CD8-positive, alpha-beta memory T cell (primary cell): ENCODE measurements around the gene FRS2. TPM values are rescaled to one million over a fixed set of nuclear protein-coding genes. Genes with fewer than 3 reads are reported as not detected.
"Not testable (repeated sequence)": the region's sequence is repeated elsewhere in the genome, so short reads cannot be mapped to it uniquely, and the experiment has no call there.

ENCODE experiments used
- CTCF ChIA-PET: fragments of 350-600 bp; sonication (Branson Sonifier 250); formaldehyde crosslinking; loops from one replicate; lab custom pipeline; 2021; ENCODE audit warnings: antibody characterized with exemption; lab: Charles Lee
- POLR2A ChIA-PET: fragments of 350-600 bp; sonication (Branson Sonifier 250); formaldehyde crosslinking; loops from one replicate; lab custom pipeline; 2021; ENCODE audit warnings: antibody characterized with exemption; lab: Charles Lee
- DNase-seq, 5 donors: peaks; one replicate each; pipeline versions ENCODE4 v3.0.0 to v3.0.0-alpha.2; 2020 to 2022; ENCODE audit warnings: mixed read lengths in 1 of 5
- H3K27ac ChIP-seq: one replicate; pipeline ENCODE4 v1.7.0; 2013; ENCODE audit warnings: low read depth, mild to moderate bottlenecking, low read length, moderate library complexity
- H3K27me3 ChIP-seq: 2 replicates; pipeline ENCODE4 v1.7.0; 2013; ENCODE audit warnings: low read length, mild to moderate bottlenecking; ENCODE audit not compliant: insufficient read depth, poor library complexity, severe bottlenecking
- H3K36me3 ChIP-seq: 2 replicates; pipeline ENCODE4 v1.7.0; 2013; ENCODE audit warnings: mild to moderate bottlenecking, low read length, moderate library complexity; ENCODE audit not compliant: insufficient read depth
- H3K4me1 ChIP-seq: 2 replicates; pipeline ENCODE4 v1.7.0; 2013; ENCODE audit warnings: mild to moderate bottlenecking, low read length, moderate library complexity; ENCODE audit not compliant: insufficient read depth
- H3K4me3 ChIP-seq: 2 replicates; pipeline ENCODE4 v1.7.0; 2013; ENCODE audit warnings: mild to moderate bottlenecking, low read length
- H3K9me3 ChIP-seq: 2 replicates; pipeline ENCODE4 v1.7.0; 2013; ENCODE audit warnings: mild to moderate bottlenecking, low read length
- H3K27ac Mint-ChIP-seq, 8 donors: one replicate each; pipeline ENCODE4 v1.8.0; 2020 to 2021; ENCODE audit warnings: mixed read lengths in 8 of 8, mild to moderate bottlenecking in 6 of 8, inconsistent platforms in 3 of 8, moderate library complexity in 3 of 8
- H3K27me3 Mint-ChIP-seq, 2 donors: one replicate each; pipeline ENCODE4 v1.8.0; 2020 to 2021; ENCODE audit warnings: mixed read lengths in 2 of 2, mild to moderate bottlenecking in 1 of 2, moderate library complexity in 1 of 2
- H3K36me3 Mint-ChIP-seq, 3 donors: one replicate each; pipeline ENCODE4 v1.8.0; 2020 to 2021; ENCODE audit warnings: mixed read lengths in 3 of 3, inconsistent platforms in 1 of 3, mild to moderate bottlenecking in 1 of 3
- H3K4me1 Mint-ChIP-seq, 3 donors: one replicate each; pipeline ENCODE4 v1.8.0; 2020 to 2021; ENCODE audit warnings: mixed read lengths in 3 of 3, inconsistent platforms in 1 of 3, mild to moderate bottlenecking in 1 of 3
- H3K4me3 Mint-ChIP-seq, 7 donors: one replicate each; pipeline ENCODE4 v1.8.0; 2020 to 2021; ENCODE audit warnings: mixed read lengths in 7 of 7, mild to moderate bottlenecking in 6 of 7, moderate library complexity in 4 of 7, inconsistent platforms in 2 of 7
- H3K9me3 Mint-ChIP-seq, 5 donors: one replicate each; pipeline ENCODE4 v1.8.0; 2020 to 2022; ENCODE audit warnings: mixed read lengths in 5 of 5, mild to moderate bottlenecking in 3 of 5, moderate library complexity in 2 of 5, inconsistent platforms in 1 of 5
- polyA plus RNA-seq: library from polyadenylated mRNA; unstranded; fragments of 300-500 nt; fragmentation: Illumina TruSeq; gene quantifications from one replicate; pipeline ENCODE4 v1.2.3, GENCODE V29; 2021
- total RNA-seq, 2 experiments: library from RNA; stranded (reverse); gene quantifications; one replicate each; pipeline ENCODE4 v1.2.3, GENCODE V29; 2021

FRS2 gene
- total and polyA plus RNA-seq, 3 experiments from 2014 or later = 9.1 to 13.1 (median 9.8) TPM

DNA sequence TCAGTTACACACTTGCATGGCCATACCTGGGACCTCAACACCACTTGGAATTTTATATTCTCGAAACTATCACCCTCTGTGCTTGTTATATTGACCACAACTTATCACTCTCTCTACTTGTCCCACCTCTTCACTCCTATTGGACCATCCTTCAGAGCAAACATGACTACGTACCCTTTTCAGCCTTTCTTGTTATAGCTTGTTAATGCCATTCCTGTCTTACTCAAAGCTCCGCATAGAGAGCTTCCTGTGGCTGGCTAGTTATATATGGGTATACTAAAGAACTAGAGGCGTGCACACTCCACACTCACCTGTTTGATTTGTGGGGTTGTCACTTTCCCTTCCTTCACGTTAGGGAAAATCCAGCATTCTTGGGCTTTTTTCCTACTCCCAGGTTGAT lies 26.3 kb upstream of the FRS2 start:
- peaks cover 4 to 12% of the 10 kb centered on the region in 2 donors for H3K27me3 Mint-ChIP-seq
- no peaks in the 10 kb centered on the region for H3K27me3 ChIP-seq
- CTCF ChIA-PET = no interaction called here
- H3K4me1 Mint-ChIP-seq = no peaks in the 10 kb centered on the region
- no peaks in the 10 kb centered on the region for H3K4me1 ChIP-seq
- H3K27ac ChIP-seq = no peak overlapping the region
- POLR2A ChIA-PET = no interaction called here
- no peaks in the 10 kb centered on the region for H3K9me3 Mint-ChIP-seq
- H3K36me3 ChIP-seq = no peaks in the 10 kb centered on the region
- H3K27ac Mint-ChIP-seq = no peak overlapping the region
- no peak overlapping the region for H3K4me3 ChIP-seq
- DNase-seq = no peak
- no peak overlapping the region for H3K4me3 Mint-ChIP-seq
- H3K36me3 Mint-ChIP-seq = peaks cover 0 to 5% (median 0%) of the 10 kb centered on the region in 3 donors
- no peaks in the 10 kb centered on the region for H3K9me3 ChIP-seq

DNA sequence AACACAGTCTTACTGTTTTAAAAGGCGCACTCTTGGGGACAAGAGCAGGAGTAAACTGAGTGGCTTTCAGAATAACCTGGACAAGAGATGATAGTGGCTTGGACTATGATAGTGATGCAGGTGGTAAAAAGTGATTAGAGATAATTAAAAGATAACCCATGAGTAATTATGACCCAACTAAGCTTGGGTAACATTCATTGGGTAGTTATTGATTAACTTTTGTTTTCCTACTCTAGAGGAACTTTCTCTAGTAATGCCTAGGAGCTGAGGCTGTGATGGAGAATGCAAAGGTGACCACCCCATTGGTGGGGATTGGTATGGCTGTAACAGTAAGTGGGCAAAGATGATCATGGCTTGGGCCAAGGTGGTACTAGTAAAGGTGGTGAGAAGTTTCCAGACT lies 22.3 kb upstream of the FRS2 start:
- Histone ChIP-seq H3K9me3 (no peaks in the 10 kb centered on the region), H3K27me3 (no peaks in the 10 kb centered on the region), H3K36me3 (no peaks in the 10 kb centered on the region), H3K4me3 (no peak overlapping the region), H3K4me1 (no peaks in the 10 kb centered on the region), H3K27ac (no peak overlapping the region)
- H3K27ac Mint-ChIP-seq = no peak overlapping the region
- no peak overlapping the region for H3K4me3 Mint-ChIP-seq
- H3K36me3 Mint-ChIP-seq = peaks cover 0 to 2% (median 0%) of the 10 kb centered on the region in 3 donors
- H3K27me3 Mint-ChIP-seq = peaks cover 0 to 9% of the 10 kb centered on the region in 2 donors
- ChIA-PET POLR2A (no interaction called here), CTCF (no interaction called here)
- H3K9me3 Mint-ChIP-seq = no peaks in the 10 kb centered on the region
- no peak for DNase-seq
- H3K4me1 Mint-ChIP-seq = no peaks in the 10 kb centered on the region

GRCh38 chr12:69452598-69453132 lies 17.5 kb upstream of the FRS2 start:
- DNase-seq, H3K27ac Mint-ChIP-seq, H3K9me3 ChIP-seq, H3K4me1 ChIP-seq, CTCF ChIA-PET, H3K27ac ChIP-seq, POLR2A ChIA-PET, H3K9me3 Mint-ChIP-seq, H3K36me3 ChIP-seq, H3K36me3 Mint-ChIP-seq, H3K4me3 ChIP-seq, H3K4me1 Mint-ChIP-seq, H3K4me3 Mint-ChIP-seq, H3K27me3 ChIP-seq: not testable (repeated sequence)
- H3K27me3 Mint-ChIP-seq = peaks cover 6 to 11% of the 10 kb centered on the region in 2 donors

DNA sequence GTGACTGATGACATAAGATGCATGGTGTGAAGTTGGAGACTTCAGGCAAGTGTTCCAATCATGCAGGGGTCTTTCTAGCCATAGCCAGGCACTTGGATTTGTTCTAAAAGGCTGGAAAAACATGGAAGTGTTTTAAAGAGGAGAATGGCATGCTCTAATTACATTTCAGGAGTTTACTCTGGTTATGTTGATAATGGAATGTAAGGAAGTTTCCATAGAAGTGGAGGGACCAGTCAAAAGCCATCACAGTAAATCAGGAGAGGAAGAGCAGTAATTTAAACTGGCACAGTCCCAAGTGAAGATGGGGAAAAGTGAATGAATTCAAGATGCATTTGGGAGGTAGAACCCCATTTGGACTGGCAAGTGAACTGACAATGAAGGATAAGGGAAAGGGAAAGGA lies 13.9 kb upstream of the FRS2 start:
- no peak for DNase-seq
- Mint-ChIP-seq H3K4me1 (no peaks in the 10 kb centered on the region), H3K36me3 (no peaks in the 10 kb centered on the region), H3K27ac (no peak overlapping the region), H3K9me3 (no peaks in the 10 kb centered on the region), H3K4me3 (no peak overlapping the region), H3K27me3 (peaks cover 7 to 15% of the 10 kb centered on the region in 2 donors)
- H3K27ac ChIP-seq = no peak overlapping the region
- CTCF ChIA-PET = no interaction called here
- no peaks in the 10 kb centered on the region for H3K9me3 ChIP-seq
- POLR2A ChIA-PET = no interaction called here
- no peaks in the 10 kb centered on the region for H3K36me3 ChIP-seq
- H3K27me3 ChIP-seq = no peaks in the 10 kb centered on the region
- H3K4me1 ChIP-seq = no peaks in the 10 kb centered on the region
- H3K4me3 ChIP-seq = no peak overlapping the region

- Histone ChIP-seq H3K36me3 (no peaks in the 10 kb centered on the region), H3K9me3 (no peaks in the 10 kb centered on the region), H3K27me3 (no peaks in the 10 kb centered on the region), H3K4me1 (no peaks in the 10 kb centered on the region), H3K4me3 (no peak overlapping the region), H3K27ac (no peak overlapping the region)
- POLR2A ChIA-PET = no interaction called here
- H3K9me3 Mint-ChIP-seq = no peaks in the 10 kb centered on the region
- CTCF ChIA-PET = no interaction called here
- H3K4me1 Mint-ChIP-seq = no peaks in the 10 kb centered on the region
- no peak overlapping the region for H3K4me3 Mint-ChIP-seq
- peaks cover 7 to 15% of the 10 kb centered on the region in 2 donors for H3K27me3 Mint-ChIP-seq
- no peak for DNase-seq
- no peak overlapping the region for H3K27ac Mint-ChIP-seq
- no peaks in the 10 kb centered on the region for H3K36me3 Mint-ChIP-seq
These were observed 12.8 kb upstream of the FRS2 start for GRCh38 chr12:69457433-69457832.

DNA sequence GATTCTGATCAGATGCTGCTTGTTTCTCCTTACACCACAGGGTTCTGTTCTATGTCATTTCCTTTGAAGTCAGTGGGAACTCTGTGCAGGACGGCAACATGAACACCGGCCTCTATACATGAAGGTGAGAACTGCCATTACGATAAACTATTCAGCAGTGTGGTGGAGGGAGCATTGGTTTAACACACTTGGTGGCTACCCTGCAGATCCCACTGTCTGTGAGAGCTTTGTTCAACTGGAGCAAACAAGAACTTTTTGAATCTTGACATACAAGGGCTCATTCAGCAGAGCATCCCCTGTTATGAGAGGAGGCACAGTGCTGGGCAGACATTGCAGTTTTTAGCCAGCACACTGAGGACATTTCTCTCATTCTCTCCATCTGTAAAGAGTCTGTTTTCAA lies 10.7 kb upstream of the FRS2 start:
- no peak overlapping the region for H3K27ac ChIP-seq
- no peak for DNase-seq
- no peaks in the 10 kb centered on the region for H3K36me3 ChIP-seq
- POLR2A ChIA-PET = no interaction called here
- no peak overlapping the region for H3K4me3 ChIP-seq
- CTCF ChIA-PET = no interaction called here
- H3K9me3 ChIP-seq = no peaks in the 10 kb centered on the region
- Mint-ChIP-seq H3K4me3 (no peak overlapping the region), H3K27ac (no peak overlapping the region), H3K36me3 (no peaks in the 10 kb centered on the region), H3K4me1 (no peaks in the 10 kb centered on the region), H3K9me3 (no peaks in the 10 kb centered on the region), H3K27me3 (peaks cover 9 to 15% of the 10 kb centered on the region in 2 donors)
- no peaks in the 10 kb centered on the region for H3K27me3 ChIP-seq
- H3K4me1 ChIP-seq = no peaks in the 10 kb centered on the region

DNA sequence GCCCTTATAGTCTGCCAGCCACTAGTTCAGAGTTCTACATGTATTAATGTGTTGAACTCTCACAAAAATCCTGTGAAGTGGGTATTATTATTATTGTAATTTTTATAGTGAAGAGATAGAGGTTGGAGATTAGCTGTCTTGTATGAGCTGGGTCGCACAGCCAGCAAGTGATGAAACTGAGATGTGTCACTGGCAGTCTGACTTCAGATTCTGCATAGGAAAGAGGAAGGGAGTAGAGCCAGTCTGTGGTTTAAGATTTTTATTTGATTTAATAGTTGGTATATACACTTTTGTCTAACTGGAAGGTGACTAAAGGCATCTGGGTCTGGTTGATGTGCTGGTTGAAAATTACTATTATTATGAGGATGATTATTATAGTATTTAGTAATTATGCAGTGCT lies 5.8 kb upstream of the FRS2 start:
- Mint-ChIP-seq H3K9me3 (no peaks in the 10 kb centered on the region), H3K27ac (no peak overlapping the region), H3K4me1 (peaks cover 0 to 2% (median under 1%) of the 10 kb centered on the region in 3 donors), H3K36me3 (no peaks in the 10 kb centered on the region), H3K4me3 (no peak overlapping the region), H3K27me3 (peaks cover 0 to 2% of the 10 kb centered on the region in 2 donors)
- no peak overlapping the region for H3K4me3 ChIP-seq
- H3K36me3 ChIP-seq = no peaks in the 10 kb centered on the region
- H3K9me3 ChIP-seq = no peaks in the 10 kb centered on the region
- ChIA-PET CTCF (no interaction called here), POLR2A (no interaction called here)
- H3K27me3 ChIP-seq = no peaks in the 10 kb centered on the region
- no peak for DNase-seq
- no peak overlapping the region for H3K27ac ChIP-seq
- no peaks in the 10 kb centered on the region for H3K4me1 ChIP-seq

GRCh38 chr12:69466867-69467266 lies 3.3 kb upstream of the FRS2 start:
- no peak overlapping the region for H3K27ac ChIP-seq
- H3K9me3 ChIP-seq = no peaks in the 10 kb centered on the region
- ChIA-PET CTCF (no interaction called here), POLR2A (no interaction called here)
- Mint-ChIP-seq H3K27me3 (peaks cover 0 to 2% of the 10 kb centered on the region in 2 donors), H3K4me3 (peak overlapping the region in 1 of 7 donors; percentile 78), H3K9me3 (no peaks in the 10 kb centered on the region), H3K36me3 (peaks cover 0 to 9% (median 2%) of the 10 kb centered on the region in 3 donors), H3K4me1 (peaks cover 16 to 23% (median 21%) of the 10 kb centered on the region in 3 donors), H3K27ac (peak overlapping the region in 1 of 8 donors; percentile 10)
- H3K4me3 ChIP-seq = no peak overlapping the region
- DNase-seq = no peak
- H3K4me1 ChIP-seq = peaks cover 15% of the 10 kb centered on the region
- no peaks in the 10 kb centered on the region for H3K36me3 ChIP-seq
- H3K27me3 ChIP-seq = no peaks in the 10 kb centered on the region
